Measurements from ENCODE around the gene FGFRL1.

Gene FGFRL1

GRCh38 chr4:1014291-1015167 lies 3.1 kb downstream of the FGFRL1 start:
- TF ChIP-seq TAF1 (IDR thresholded peaks at IDR 0.05; ENCODE audit: low read depth) = no peak

- TF ChIP-seq EP300 (IDR thresholded peaks at IDR 0.05; ENCODE audit: borderline replicate concordance) (no peak), USF1 (IDR thresholded peaks at IDR 0.05) (no peak), MAX (IDR thresholded peaks at IDR 0.05) (no peak), TEAD4 (IDR thresholded peaks at IDR 0.05) (no peak), FOXM1 (IDR thresholded peaks at IDR 0.05; ENCODE audit: borderline replicate concordance, low read depth) (no peak), TAF1 (IDR thresholded peaks at IDR 0.05; ENCODE audit: low read depth) (no peak), YY1 (IDR thresholded peaks at IDR 0.05; ENCODE audit: low read depth) (no peak), CEBPB (IDR thresholded peaks at IDR 0.05) (no peak)
Measured at GRCh38 chr4:1015179-1015578, 3.8 kb downstream of the FGFRL1 start.

GRCh38 chr4:1015746-1016145 lies 4.3 kb downstream of the FGFRL1 start:
- TF ChIP-seq REST (IDR thresholded peaks at IDR 0.05; ENCODE audit: low read depth) = no peak
- TF ChIP-seq MAX (IDR thresholded peaks at IDR 0.05) = no peak
- no peak for TF ChIP-seq YY1 (IDR thresholded peaks at IDR 0.05; ENCODE audit: low read depth)
- TF ChIP-seq CEBPB (IDR thresholded peaks at IDR 0.05) = no peak
- no peak for TF ChIP-seq TCF12 (IDR thresholded peaks at IDR 0.05; ENCODE audit: low read depth)
- no peak for TF ChIP-seq FOXM1 (IDR thresholded peaks at IDR 0.05; ENCODE audit: borderline replicate concordance, low read depth)
- no peak for TF ChIP-seq CREB1 (IDR thresholded peaks at IDR 0.05; ENCODE audit: low read depth)
- TF ChIP-seq USF1 (IDR thresholded peaks at IDR 0.05) = no peak
- TF ChIP-seq EP300 (IDR thresholded peaks at IDR 0.05; ENCODE audit: borderline replicate concordance) = no peak
- no peak for TF ChIP-seq TEAD4 (IDR thresholded peaks at IDR 0.05)
- no peak for TF ChIP-seq NFIC (IDR thresholded peaks at IDR 0.05)
- TF ChIP-seq RAD21 (IDR thresholded peaks at IDR 0.05; ENCODE audit: low read depth) = no peak

- TF ChIP-seq ZBTB7A (IDR thresholded peaks at IDR 0.05; ENCODE audit: low read depth) = no peak
- no peak for TF ChIP-seq TAF1 (IDR thresholded peaks at IDR 0.05; ENCODE audit: low read depth)
Measured at GRCh38 chr4:1017211-1017610, 5.8 kb downstream of the FGFRL1 start.

GRCh38 chr4:1017706-1018105 lies 6.3 kb downstream of the FGFRL1 start:
- TF ChIP-seq TCF12 (IDR thresholded peaks at IDR 0.05; ENCODE audit: low read depth) (no peak), YY1 (IDR thresholded peaks at IDR 0.05; ENCODE audit: low read depth) (no peak), REST (IDR thresholded peaks at IDR 0.05; ENCODE audit: low read depth) (no peak)

- TF ChIP-seq MAX (IDR thresholded peaks at IDR 0.05) (no peak), YY1 (IDR thresholded peaks at IDR 0.05; ENCODE audit: low read depth) (no peak), CREB1 (IDR thresholded peaks at IDR 0.05; ENCODE audit: low read depth) (no peak), CEBPB (IDR thresholded peaks at IDR 0.05) (no peak), TAF1 (IDR thresholded peaks at IDR 0.05; ENCODE audit: low read depth) (no peak), USF1 (IDR thresholded peaks at IDR 0.05) (no peak), TCF12 (IDR thresholded peaks at IDR 0.05; ENCODE audit: low read depth) (no peak), RAD21 (IDR thresholded peaks at IDR 0.05; ENCODE audit: low read depth) (no peak), NFIC (IDR thresholded peaks at IDR 0.05) (no peak), EGR1 (IDR thresholded peaks at IDR 0.05) (no peak), TEAD4 (IDR thresholded peaks at IDR 0.05) (no peak), ZBTB7A (IDR thresholded peaks at IDR 0.05; ENCODE audit: low read depth) (no peak), FOXM1 (IDR thresholded peaks at IDR 0.05; ENCODE audit: borderline replicate concordance, low read depth) (no peak), REST (IDR thresholded peaks at IDR 0.05; ENCODE audit: low read depth) (no peak), EP300 (IDR thresholded peaks at IDR 0.05; ENCODE audit: borderline replicate concordance) (no peak)
Measured at GRCh38 chr4:1018147-1019020, 7.0 kb downstream of the FGFRL1 start.
